Osteocyte (in vitro differentiated cells): ENCODE data around the gene MED9. TPM values are rescaled to one million over a fixed set of nuclear protein-coding genes. Genes with fewer than 3 reads are reported as not detected.

ENCODE experiments used
- DNase-seq: peaks from one replicate; pipeline ENCODE4 v3.0.0; 2021; ENCODE audit warnings: mixed read lengths; ENCODE audit not compliant: unreplicated experiment; ENCODE audit errors: extremely low spot score
- H3K27ac Mint-ChIP-seq: one replicate; pipeline ENCODE4 v1.8.0; 2021; ENCODE audit warnings: mild to moderate bottlenecking, mixed read lengths; ENCODE audit not compliant: unreplicated experiment
- H3K27me3 Mint-ChIP-seq: one replicate; pipeline ENCODE4 v1.8.0; 2021; ENCODE audit warnings: mixed read lengths; ENCODE audit not compliant: unreplicated experiment
- H3K36me3 Mint-ChIP-seq: one replicate; pipeline ENCODE4 v1.8.0; 2021; ENCODE audit warnings: mixed read lengths; ENCODE audit not compliant: unreplicated experiment
- H3K4me1 Mint-ChIP-seq: one replicate; pipeline ENCODE4 v1.8.0; 2021; ENCODE audit warnings: mixed read lengths; ENCODE audit not compliant: unreplicated experiment
- H3K4me3 Mint-ChIP-seq: one replicate; pipeline ENCODE4 v1.8.0; 2021; ENCODE audit warnings: mild to moderate bottlenecking, moderate library complexity, mixed read lengths; ENCODE audit not compliant: unreplicated experiment
- H3K9me3 Mint-ChIP-seq: one replicate; pipeline ENCODE4 v1.8.0; 2021; ENCODE audit warnings: mixed read lengths; ENCODE audit not compliant: unreplicated experiment
- CTCF ChIP-seq: fragments of 200-600 bp; sonication (generic); IDR thresholded peaks from 2 replicates; pipeline ENCODE4 v1.5.0; 2021; ENCODE audit warnings: antibody characterized with exemption, mild to moderate bottlenecking, moderate library complexity
- total RNA-seq: library from RNA; stranded (reverse); gene quantifications from 2 replicates; pipeline ENCODE4 v1.2.1, GENCODE V29; 2021

Gene MED9
- total RNA-seq, 1 donor from 2014 or later: 13.2 TPM

- no peaks in the 10 kb centered on the region for H3K36me3 Mint-ChIP-seq
- H3K27ac Mint-ChIP-seq: no peak overlapping the region
- no peak overlapping the region for H3K4me3 Mint-ChIP-seq
- TF ChIP-seq CTCF: no peak
- H3K4me1 Mint-ChIP-seq: no peaks in the 10 kb centered on the region
- no peaks in the 10 kb centered on the region for H3K27me3 Mint-ChIP-seq
- DNase-seq: no peak
- no peaks in the 10 kb centered on the region for H3K9me3 Mint-ChIP-seq
These were observed 56.2 kb downstream of the MED9 start for GRCh38 chr17:17532991-17533390.

GRCh38 chr17:17533901-17534441 lies 57.2 kb downstream of the MED9 start:
- TF ChIP-seq CTCF: no peak
- H3K9me3 Mint-ChIP-seq: no peaks in the 10 kb centered on the region
- no peak overlapping the region for H3K27ac Mint-ChIP-seq
- no peaks in the 10 kb centered on the region for H3K36me3 Mint-ChIP-seq
- no peak for DNase-seq
- H3K4me1 Mint-ChIP-seq: no peaks in the 10 kb centered on the region
- H3K4me3 Mint-ChIP-seq: no peak overlapping the region
- no peaks in the 10 kb centered on the region for H3K27me3 Mint-ChIP-seq

- H3K36me3 Mint-ChIP-seq: no peaks in the 10 kb centered on the region
- DNase-seq: no peak
- no peak overlapping the region for H3K27ac Mint-ChIP-seq
These were observed 59.2 kb downstream of the MED9 start for GRCh38 chr17:17535957-17536356.

GRCh38 chr17:17536702-17537101 lies 59.9 kb downstream of the MED9 start:
- no peak for TF ChIP-seq CTCF
- H3K27ac Mint-ChIP-seq: no peak overlapping the region
- H3K9me3 Mint-ChIP-seq: no peaks in the 10 kb centered on the region
- H3K27me3 Mint-ChIP-seq: no peaks in the 10 kb centered on the region
- no peaks in the 10 kb centered on the region for H3K36me3 Mint-ChIP-seq
- DNase-seq: no peak
- no peak overlapping the region for H3K4me3 Mint-ChIP-seq
- H3K4me1 Mint-ChIP-seq: no peaks in the 10 kb centered on the region

More at GRCh38 chr17:17535957-17536356, 59.2 kb downstream of the MED9 start:
- no peak overlapping the region for H3K4me3 Mint-ChIP-seq
- no peaks in the 10 kb centered on the region for H3K4me1 Mint-ChIP-seq
- no peak for TF ChIP-seq CTCF
- no peaks in the 10 kb centered on the region for H3K9me3 Mint-ChIP-seq
- H3K27me3 Mint-ChIP-seq: no peaks in the 10 kb centered on the region

- Mint-ChIP-seq H3K27me3 (no peaks in the 10 kb centered on the region), H3K36me3 (no peaks in the 10 kb centered on the region), H3K27ac (no peak overlapping the region), H3K9me3 (no peaks in the 10 kb centered on the region), H3K4me3 (no peak overlapping the region), H3K4me1 (no peaks in the 10 kb centered on the region)
- DNase-seq: no peak
- no peak for TF ChIP-seq CTCF
These were observed 60.7 kb downstream of the MED9 start for GRCh38 chr17:17537311-17538099.
